Activated T-helper 2 cell treated with anti-CD3 and anti-CD28 coated beads, Interferon-gamma antibody, Interleukin-2, Interleukin-4, amounts not matched to agents 10 μg/mL and 5 μg/mL and 100 μg/mL, durations not matched to agents 14 hours and 24 hours and 36 hours (primary cell): ENCODE data around the gene KLHDC8A. TPM values are rescaled to one million over a fixed set of nuclear protein-coding genes. Genes with fewer than 3 reads are reported as not detected.

Experiments used
- DNase-seq: peaks from one replicate; pipeline ENCODE4 v3.0.0; 2021; ENCODE audit warnings: low spot score
- H3K27ac Mint-ChIP-seq: one replicate; pipeline ENCODE4 v1.8.0; 2021; ENCODE audit warnings: mixed read lengths
- H3K27me3 Mint-ChIP-seq: one replicate; pipeline ENCODE4 v1.8.0; 2021; ENCODE audit warnings: low read depth, mixed read lengths
- H3K36me3 Mint-ChIP-seq: one replicate; pipeline ENCODE4 v1.8.0; 2021; ENCODE audit warnings: low read depth, mixed read lengths
- H3K4me1 Mint-ChIP-seq: one replicate; pipeline ENCODE4 v1.8.0; 2021; ENCODE audit warnings: low read depth, mixed read lengths
- H3K4me3 Mint-ChIP-seq: one replicate; pipeline ENCODE4 v1.8.0; 2021; ENCODE audit warnings: low read depth, mild to moderate bottlenecking, moderate library complexity, mixed read lengths
- H3K9me3 Mint-ChIP-seq: one replicate; pipeline ENCODE4 v1.8.0; 2021; ENCODE audit warnings: mixed read lengths
- intact Hi-C: fragments of 100-400 bp; cut with micrococcal nuclease; formaldehyde crosslinking; loops from one replicate; pipeline ENCODE4 v1.15.1; 2023
- total RNA-seq: library from RNA; stranded (reverse); gene quantifications from 2 replicates; pipeline ENCODE4 v1.2.3, GENCODE V29; 2022

KLHDC8A gene
- total RNA-seq, 1 donor from 2014 or later: not detected

DNA sequence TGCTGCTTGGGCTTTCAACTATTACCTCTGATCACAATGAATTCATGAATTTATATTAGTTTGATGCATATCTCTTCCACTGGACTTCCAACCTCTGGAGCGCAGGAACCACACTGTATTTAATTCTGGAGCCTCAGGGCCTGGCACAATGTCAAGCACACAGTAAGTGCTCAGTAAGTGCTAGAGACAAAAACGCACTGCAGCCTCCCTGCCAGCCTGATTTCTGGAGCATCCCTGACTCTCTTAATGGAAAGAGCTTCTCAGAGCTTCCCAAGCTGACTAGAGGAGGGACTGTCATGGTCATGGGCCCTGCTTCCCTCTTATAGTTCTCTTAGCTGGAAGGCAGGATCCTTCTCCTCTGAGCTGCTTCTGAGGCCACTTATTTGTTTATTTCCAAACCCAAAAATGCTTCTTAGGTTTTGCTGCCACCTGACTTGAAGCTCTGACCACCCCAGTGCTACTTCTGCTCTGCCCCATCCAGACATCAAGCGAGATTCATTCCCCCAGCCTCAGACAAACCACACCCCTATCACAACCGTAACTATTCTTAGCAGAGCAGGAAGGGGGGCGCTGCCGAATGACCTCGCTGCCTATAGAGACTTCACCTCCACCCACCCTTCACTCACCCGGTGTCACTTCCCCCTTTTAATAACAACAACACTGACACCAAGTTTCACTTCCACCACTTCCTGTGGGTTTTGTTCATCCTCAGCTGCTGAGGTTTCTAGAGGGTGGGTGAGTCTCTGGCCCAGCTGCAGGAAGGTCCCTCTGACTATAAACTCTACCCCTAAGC lies 68.8 kb downstream of the KLHDC8A start:
- Mint-ChIP-seq H3K27me3 (peaks cover 5% of the 10 kb centered on the region), H3K9me3 (no peaks in the 10 kb centered on the region), H3K4me1 (peaks cover 58% of the 10 kb centered on the region), H3K36me3 (no peaks in the 10 kb centered on the region), H3K27ac (peak overlapping the region; percentile 63), H3K4me3 (peak overlapping the region; percentile 41)
- intact Hi-C loops: loop anchor here (1.0 to 5.0 kb wide), 2 partner anchors 33 to 86 kb away; partner anchors contain the start of gene NUAK2
- peak; percentile 82 for DNase-seq

DNA sequence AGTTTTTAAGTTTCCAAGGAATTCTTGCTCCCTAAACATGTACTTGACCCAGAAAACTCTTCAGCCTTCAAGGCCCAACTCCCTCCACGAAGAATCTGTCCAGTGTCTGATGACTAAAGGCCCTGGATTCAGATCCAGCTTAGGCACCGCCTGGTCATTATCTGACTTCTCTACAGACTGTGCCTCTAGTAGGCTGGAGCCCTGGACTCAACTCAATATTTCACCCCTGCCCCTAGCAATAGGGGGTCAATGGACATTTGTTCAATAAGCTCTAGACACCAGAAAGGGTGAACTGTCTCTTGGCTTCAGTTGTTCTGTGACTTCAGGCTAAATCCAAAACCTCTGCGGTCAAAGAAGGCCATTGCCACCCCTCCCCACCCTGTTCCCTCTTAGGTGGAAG lies 69.6 kb downstream of the KLHDC8A start:
- Mint-ChIP-seq H3K27me3 (peaks cover 13% of the 10 kb centered on the region), H3K27ac (no peak overlapping the region), H3K4me3 (peak overlapping the region; percentile 41), H3K4me1 (peaks cover 63% of the 10 kb centered on the region), H3K36me3 (no peaks in the 10 kb centered on the region), H3K9me3 (no peaks in the 10 kb centered on the region)
- DNase-seq: no peak
- intact Hi-C loops: loop anchor here (5.0 kb wide), 1 partner anchor 85 kb away; no protein-coding TSS in a partner anchor

DNA sequence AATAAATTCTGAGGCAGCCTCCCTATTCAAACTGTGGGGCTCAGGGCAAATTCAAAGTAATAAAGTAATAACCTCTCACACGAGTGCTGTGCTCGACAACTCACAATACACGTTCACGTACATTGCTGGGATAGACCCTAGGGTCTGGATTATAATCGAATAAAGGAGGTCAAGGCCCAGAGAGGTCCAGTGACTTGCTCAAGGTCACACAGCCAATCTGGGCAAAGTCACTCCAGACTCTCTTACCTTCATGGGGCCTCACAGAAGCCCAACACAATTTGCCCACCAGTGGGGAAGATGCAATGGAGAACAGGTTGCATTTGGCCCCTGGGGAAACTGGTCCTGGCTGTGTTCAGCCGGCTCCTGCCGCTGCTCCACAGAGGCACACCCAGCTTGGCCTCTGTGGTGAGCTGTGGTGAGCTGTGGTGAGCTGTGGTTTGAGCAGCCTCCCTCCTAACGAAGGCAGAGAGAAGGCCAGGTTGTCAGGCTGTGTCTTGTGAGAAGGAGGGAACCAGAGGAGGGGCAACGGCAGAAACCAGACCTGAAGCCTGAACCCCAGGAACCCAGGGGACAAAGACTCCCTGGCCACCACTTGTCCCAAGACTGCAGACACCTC lies 70.3 kb downstream of the KLHDC8A start:
- peak overlapping the region; percentile 85 for H3K27ac Mint-ChIP-seq
- intact Hi-C loops: loop anchor here (1.0 to 5.0 kb wide), 2 partner anchors 13 to 84 kb away; no protein-coding TSS in a partner anchor
- H3K27me3 Mint-ChIP-seq: peaks cover 13% of the 10 kb centered on the region
- peaks cover 59% of the 10 kb centered on the region for H3K4me1 Mint-ChIP-seq
- no peaks in the 10 kb centered on the region for H3K36me3 Mint-ChIP-seq
- peak; percentile 85 for DNase-seq
- H3K9me3 Mint-ChIP-seq: no peaks in the 10 kb centered on the region
- peak overlapping the region; percentile 69 for H3K4me3 Mint-ChIP-seq

Other genes with a start within 250 kb of the KLHDC8A start
- 19.2 and 21.6 TPM in 2 replicates for gene RBBP5, start 234.9 kb downstream of the KLHDC8A start, total RNA-seq
- 27.3 and 28.6 TPM in 2 replicates for gene DSTYK, start 145.2 kb downstream of the KLHDC8A start, total RNA-seq
- 13.4 and 14.0 TPM in 2 replicates for gene TMCC2, start 129.0 kb downstream of the KLHDC8A start, total RNA-seq
- 0.41 and 0.44 TPM in 2 replicates for gene NUAK2, start 35.2 kb downstream of the KLHDC8A start, total RNA-seq
- gene LEMD1, start 65.1 kb upstream of the KLHDC8A start, total RNA-seq: 0.48 TPM in 1 of 2 replicates, not detected in the other
- not detected in 2 replicates for gene BLACAT1, start 99.1 kb upstream of the KLHDC8A start, total RNA-seq
- gene CDK18, start 147.7 kb upstream of the KLHDC8A start, total RNA-seq: 0.37 and 0.68 TPM in 2 replicates